Astrocyte (in vitro differentiated cells and primary cell): ENCODE measurements around the gene ETV6.

Experiments used
- EZH2 ChIP-seq: IDR thresholded peaks from 2 replicates; pipeline ENCODE4 v1.6.1; 2012; ENCODE audit warnings: mild to moderate bottlenecking, low read length, inconsistent platforms; ENCODE audit not compliant: insufficient read depth
- TF ChIP-seq, protein P1 (sequence below): IDR thresholded peaks from 2 replicates; pipeline ENCODE4 v1.5.1; 2011; ENCODE audit warnings: low read depth, mild to moderate bottlenecking, inconsistent platforms, low read length, moderate library complexity; ENCODE audit not compliant: insufficient read depth

DNA sequence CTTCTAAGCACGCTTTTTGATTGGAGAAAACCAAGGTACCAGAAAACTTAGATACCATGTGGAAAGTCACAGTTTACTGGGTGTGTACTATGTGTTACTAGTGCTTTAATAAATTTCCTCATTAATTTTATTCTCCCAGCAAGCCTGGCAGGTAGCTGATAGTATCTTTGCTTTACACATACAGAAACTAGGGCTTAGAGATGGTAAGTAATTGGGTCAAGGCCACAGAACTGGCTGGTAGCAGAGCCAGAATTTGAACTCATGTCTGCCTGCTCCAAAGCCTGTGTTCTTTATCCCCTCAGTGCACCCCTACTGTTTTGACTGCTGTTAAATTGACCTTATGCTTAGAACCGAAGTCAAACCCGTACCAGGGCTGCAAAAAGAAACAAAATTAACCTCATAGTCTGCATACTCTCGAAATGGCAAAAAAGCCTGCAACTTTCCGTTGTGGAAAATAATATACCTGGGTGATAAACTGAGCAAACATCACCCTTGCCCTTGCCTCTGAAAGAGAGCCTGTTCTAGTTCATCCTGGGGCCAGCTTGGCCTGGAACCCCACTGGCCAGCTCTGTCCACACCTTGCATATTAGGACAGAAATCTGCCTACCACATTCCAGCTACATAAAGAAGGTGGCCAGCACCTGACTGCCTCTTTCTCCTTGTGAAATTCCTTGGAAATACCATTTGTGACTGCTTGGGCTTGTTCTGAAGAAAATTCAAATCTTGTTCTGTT, 118.9 kb downstream of the ETV6 start:
- TF ChIP-seq EZH2 = no peak
- TF ChIP-seq, protein P1, sequence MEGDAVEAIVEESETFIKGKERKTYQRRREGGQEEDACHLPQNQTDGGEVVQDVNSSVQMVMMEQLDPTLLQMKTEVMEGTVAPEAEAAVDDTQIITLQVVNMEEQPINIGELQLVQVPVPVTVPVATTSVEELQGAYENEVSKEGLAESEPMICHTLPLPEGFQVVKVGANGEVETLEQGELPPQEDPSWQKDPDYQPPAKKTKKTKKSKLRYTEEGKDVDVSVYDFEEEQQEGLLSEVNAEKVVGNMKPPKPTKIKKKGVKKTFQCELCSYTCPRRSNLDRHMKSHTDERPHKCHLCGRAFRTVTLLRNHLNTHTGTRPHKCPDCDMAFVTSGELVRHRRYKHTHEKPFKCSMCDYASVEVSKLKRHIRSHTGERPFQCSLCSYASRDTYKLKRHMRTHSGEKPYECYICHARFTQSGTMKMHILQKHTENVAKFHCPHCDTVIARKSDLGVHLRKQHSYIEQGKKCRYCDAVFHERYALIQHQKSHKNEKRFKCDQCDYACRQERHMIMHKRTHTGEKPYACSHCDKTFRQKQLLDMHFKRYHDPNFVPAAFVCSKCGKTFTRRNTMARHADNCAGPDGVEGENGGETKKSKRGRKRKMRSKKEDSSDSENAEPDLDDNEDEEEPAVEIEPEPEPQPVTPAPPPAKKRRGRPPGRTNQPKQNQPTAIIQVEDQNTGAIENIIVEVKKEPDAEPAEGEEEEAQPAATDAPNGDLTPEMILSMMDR = no peak
